ENCODE measurements around the gene PUSL1. TPM values are rescaled to one million over a fixed set of nuclear protein-coding genes. Genes with fewer than 3 reads are reported as not detected.

The PUSL1 gene
- total and polyA plus RNA-seq, 2 donors (not counting 1 experiment from before 2014, with no cell fraction given) = 15.7 to 25.8 TPM

- no peak overlapping the region for H3K4me3 Mint-ChIP-seq
- Histone ChIP-seq H2AFZ (ENCODE audit: insufficient read depth, low read depth, low read length, poor library complexity, severe bottlenecking) (no peak overlapping the region), H4K20me1 (ENCODE audit: control insufficient read depth, insufficient read depth, low read length, poor library complexity, severe bottlenecking) (peaks cover 31% of the 10 kb centered on the region), H3K9me3 (ENCODE audit: control extremely low read depth in 1 of 3, control insufficient read depth in 2 of 3, insufficient read depth in 1 of 3, low read length in 2 of 3) (peaks cover 0 to 7% (median 0%) of the 10 kb centered on the region in 3 donors), H3K79me2 (ENCODE audit: control insufficient read depth, insufficient read depth, low read length) (peaks cover 15% of the 10 kb centered on the region), H3K9ac (ENCODE audit: low read length) (no peak overlapping the region), H3K27ac (ENCODE audit: low read length in 2 of 2) (no peak overlapping the region), H3K4me3 (ENCODE audit: control extremely low read depth in 1 of 5, extremely low read depth in 1 of 5, insufficient read depth in 1 of 5, low read depth in 2 of 5, low read length in 4 of 5) (no peak overlapping the region), H3K4me1 (ENCODE audit: control insufficient read depth in 2 of 2, insufficient read depth in 2 of 2, low read length in 2 of 2) (no peaks in the 10 kb centered on the region), H3K4me2 (replicated peaks; ENCODE audit: low read depth, low read length, poor library complexity, severe bottlenecking) (no peak overlapping the region), H3K27me3 (replicated peaks in 1 of 4; ENCODE audit: control extremely low read depth in 1 of 4, control insufficient read depth in 3 of 4, insufficient read depth in 4 of 4, low read length in 3 of 4) (no peaks in the 10 kb centered on the region), H3K36me3 (replicated peaks in 1 of 2; ENCODE audit: control extremely low read depth in 1 of 2, control insufficient read depth in 1 of 2, extremely low read depth in 1 of 2, insufficient read depth in 2 of 2, low read length in 1 of 2) (peaks cover 0 to 12% of the 10 kb centered on the region in 2 experiments)
- DNase-seq (no peak), ATAC-seq (ENCODE audit: low read depth) (no peak)
- CTCF ChIA-PET = no interaction called here
- no peaks in the 10 kb centered on the region for H3K27me3 Mint-ChIP-seq
- no peak overlapping the region for H3K27ac Mint-ChIP-seq
- no peaks in the 10 kb centered on the region for H3K4me1 Mint-ChIP-seq
- 95% methylated on average over 17 of the region's 17 CpGs for WGBS (ENCODE audit: insufficient coverage)
- no peak for TF ChIP-seq EZH2 (IDR thresholded peaks at IDR 0.05; ENCODE audit: borderline replicate concordance, insufficient read depth, low read depth, low read length, poor library complexity, severe bottlenecking)
- TF ChIP-seq CTCF (IDR thresholded peaks at IDR 0.05) = no peak
- intact Hi-C loops (cut with micrococcal nuclease) = no loop called here
- H3K9me3 Mint-ChIP-seq (ENCODE audit: insufficient read depth) = no peaks in the 10 kb centered on the region
- POLR2A ChIA-PET = no interaction called here
Measured at GRCh38 chr1:1341549-1342021, 33.2 kb downstream of the PUSL1 start.

GRCh38 chr1:1342061-1342562 lies 33.7 kb downstream of the PUSL1 start:
- Histone ChIP-seq H3K9me3 (ENCODE audit: control extremely low read depth in 1 of 3, control insufficient read depth in 2 of 3, insufficient read depth in 1 of 3, low read length in 2 of 3) (peaks cover 0 to 7% (median 0%) of the 10 kb centered on the region in 3 donors), H3K36me3 (replicated peaks in 1 of 2; ENCODE audit: control extremely low read depth in 1 of 2, control insufficient read depth in 1 of 2, extremely low read depth in 1 of 2, insufficient read depth in 2 of 2, low read length in 1 of 2) (peaks cover 0 to 12% of the 10 kb centered on the region in 2 experiments), H3K4me2 (replicated peaks; ENCODE audit: low read depth, low read length, poor library complexity, severe bottlenecking) (no peak overlapping the region), H3K27me3 (replicated peaks in 1 of 4; ENCODE audit: control extremely low read depth in 1 of 4, control insufficient read depth in 3 of 4, insufficient read depth in 4 of 4, low read length in 3 of 4) (no peaks in the 10 kb centered on the region), H3K9ac (ENCODE audit: low read length) (no peak overlapping the region), H3K27ac (ENCODE audit: low read length in 2 of 2) (no peak overlapping the region), H3K4me1 (ENCODE audit: control insufficient read depth in 2 of 2, insufficient read depth in 2 of 2, low read length in 2 of 2) (no peaks in the 10 kb centered on the region), H3K79me2 (ENCODE audit: control insufficient read depth, insufficient read depth, low read length) (peaks cover 19% of the 10 kb centered on the region), H2AFZ (ENCODE audit: insufficient read depth, low read depth, low read length, poor library complexity, severe bottlenecking) (no peak overlapping the region), H3K4me3 (ENCODE audit: control extremely low read depth in 1 of 5, extremely low read depth in 1 of 5, insufficient read depth in 1 of 5, low read depth in 2 of 5, low read length in 4 of 5) (no peak overlapping the region), H4K20me1 (ENCODE audit: control insufficient read depth, insufficient read depth, low read length, poor library complexity, severe bottlenecking) (peaks cover 36% of the 10 kb centered on the region)
- no peaks in the 10 kb centered on the region for H3K27me3 Mint-ChIP-seq
- DNase-seq (no peak), ATAC-seq (ENCODE audit: low read depth) (no peak)
- no peaks in the 10 kb centered on the region for H3K9me3 Mint-ChIP-seq (ENCODE audit: insufficient read depth)
- ChIA-PET POLR2A (no interaction called here), CTCF (no interaction called here)
- H3K27ac Mint-ChIP-seq = no peak overlapping the region
- intact Hi-C loops (cut with micrococcal nuclease) = no loop called here
- WGBS (ENCODE audit: insufficient coverage) = 97% methylated on average over 28 of the region's 28 CpGs
- peaks cover 4% of the 10 kb centered on the region for H3K4me1 Mint-ChIP-seq
- H3K4me3 Mint-ChIP-seq = no peak overlapping the region
- TF ChIP-seq CTCF (IDR thresholded peaks at IDR 0.05) (no peak), EZH2 (IDR thresholded peaks at IDR 0.05; ENCODE audit: borderline replicate concordance, insufficient read depth, low read depth, low read length, poor library complexity, severe bottlenecking) (no peak)

All from B cell (primary cell).